Naive B cell (primary cell): ENCODE measurements around the gene HCN2. TPM values are rescaled to one million over a fixed set of nuclear protein-coding genes. Genes with fewer than 3 reads are reported as not detected.
A peak's percentile ranks its signal among the peaks of the same experiment; 100 is the strongest.

Experiments
- ATAC-seq, 2 donors: fragments of 150-1000 bp; cut with Tn5 transposase; 2 replicates each; pipeline ENCODE4 v1.10.0; 2021; ENCODE audit warnings: low read depth in 2 of 2, mild to moderate bottlenecking in 2 of 2, moderate library complexity in 2 of 2
- DNase-seq: peaks from one replicate; pipeline ENCODE4 v3.0.0; 2022
- H3K27ac Mint-ChIP-seq, 6 donors: one replicate each; pipeline ENCODE4 v1.8.0; 2020 to 2022; ENCODE audit warnings: mild to moderate bottlenecking in 6 of 6, mixed read lengths in 6 of 6, moderate library complexity in 5 of 6, inconsistent platforms in 2 of 6
- H3K27me3 Mint-ChIP-seq, 3 donors: one replicate each; pipeline ENCODE4 v1.8.0; 2021 to 2022; ENCODE audit warnings: mixed read lengths in 3 of 3, mild to moderate bottlenecking in 1 of 3
- H3K36me3 Mint-ChIP-seq, 2 donors: one replicate each; pipeline ENCODE4 v1.8.0; 2020 to 2022; ENCODE audit warnings: mixed read lengths in 2 of 2, inconsistent platforms in 1 of 2, mild to moderate bottlenecking in 1 of 2
- H3K4me1 Mint-ChIP-seq, 3 donors: one replicate each; pipeline ENCODE4 v1.8.0; 2020 to 2022; ENCODE audit warnings: mixed read lengths in 3 of 3, inconsistent platforms in 1 of 3, mild to moderate bottlenecking in 1 of 3, moderate library complexity in 1 of 3
- H3K4me3 Mint-ChIP-seq, 8 donors: one replicate each; pipeline ENCODE4 v1.8.0; 2020 to 2022; ENCODE audit warnings: mild to moderate bottlenecking in 8 of 8, mixed read lengths in 8 of 8, moderate library complexity in 8 of 8, inconsistent platforms in 2 of 8
- H3K9me3 Mint-ChIP-seq, 7 donors: one replicate each; pipeline ENCODE4 v1.8.0; 2020 to 2022; ENCODE audit warnings: mixed read lengths in 7 of 7, mild to moderate bottlenecking in 5 of 7, inconsistent platforms in 2 of 7, moderate library complexity in 1 of 7
- polyA plus RNA-seq, 6 donors: library from polyadenylated mRNA; unstranded; fragments of 300-500 nt; fragmentation: Illumina TruSeq; gene quantifications; one replicate each; pipeline ENCODE4 v1.2.3, GENCODE V29; 2021; ENCODE audit warnings: low read depth in 6 of 6

The HCN2 gene
- not detected for polyA plus RNA-seq

DNA sequence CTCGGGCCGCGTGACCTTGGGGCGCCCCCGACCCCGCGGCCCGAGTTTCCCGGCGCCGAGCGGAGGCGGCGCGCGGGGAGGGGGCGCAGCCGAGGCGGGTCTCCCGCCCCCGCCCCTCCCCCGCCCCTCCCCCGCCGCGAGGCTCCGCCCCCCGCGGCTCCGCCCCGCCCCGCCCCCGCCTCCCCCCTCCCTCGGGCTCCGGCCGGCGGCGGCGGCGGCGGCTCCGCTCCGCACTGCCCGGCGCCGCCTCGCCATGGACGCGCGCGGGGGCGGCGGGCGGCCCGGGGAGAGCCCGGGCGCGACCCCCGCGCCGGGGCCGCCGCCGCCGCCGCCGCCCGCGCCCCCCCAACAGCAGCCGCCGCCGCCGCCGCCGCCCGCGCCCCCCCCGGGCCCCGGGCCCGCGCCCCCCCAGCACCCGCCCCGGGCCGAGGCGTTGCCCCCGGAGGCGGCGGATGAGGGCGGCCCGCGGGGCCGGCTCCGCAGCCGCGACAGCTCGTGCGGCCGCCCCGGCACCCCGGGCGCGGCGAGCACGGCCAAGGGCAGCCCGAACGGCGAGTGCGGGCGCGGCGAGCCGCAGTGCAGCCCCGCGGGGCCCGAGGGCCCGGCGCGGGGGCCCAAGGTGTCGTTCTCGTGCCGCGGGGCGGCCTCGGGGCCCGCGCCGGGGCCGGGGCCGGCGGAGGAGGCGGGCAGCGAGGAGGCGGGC, at the start of gene HCN2:
HCN2 (plus strand) TSS at position 189 of the 703 bp plus-strand sequence; CDS start at position 254, 65 bp downstream.
- Mint-ChIP-seq H3K36me3 (no peaks in the 10 kb centered on the region), H3K27ac (peak within 1 kb of the TSS in 1 of 6 donors; percentile 44), H3K4me3 (peak within 1 kb of the TSS in 7 of 8 donors; percentile 55 to 81 (median 64)), H3K4me1 (peaks cover 2 to 7% (median 5%) of the 10 kb centered on the region in 3 donors), H3K9me3 (no peaks in the 10 kb centered on the region), H3K27me3 (peaks cover 4 to 59% (median 13%) of the 10 kb centered on the region in 3 donors)
- DNase-seq (no peak), ATAC-seq (no peak)

DNA sequence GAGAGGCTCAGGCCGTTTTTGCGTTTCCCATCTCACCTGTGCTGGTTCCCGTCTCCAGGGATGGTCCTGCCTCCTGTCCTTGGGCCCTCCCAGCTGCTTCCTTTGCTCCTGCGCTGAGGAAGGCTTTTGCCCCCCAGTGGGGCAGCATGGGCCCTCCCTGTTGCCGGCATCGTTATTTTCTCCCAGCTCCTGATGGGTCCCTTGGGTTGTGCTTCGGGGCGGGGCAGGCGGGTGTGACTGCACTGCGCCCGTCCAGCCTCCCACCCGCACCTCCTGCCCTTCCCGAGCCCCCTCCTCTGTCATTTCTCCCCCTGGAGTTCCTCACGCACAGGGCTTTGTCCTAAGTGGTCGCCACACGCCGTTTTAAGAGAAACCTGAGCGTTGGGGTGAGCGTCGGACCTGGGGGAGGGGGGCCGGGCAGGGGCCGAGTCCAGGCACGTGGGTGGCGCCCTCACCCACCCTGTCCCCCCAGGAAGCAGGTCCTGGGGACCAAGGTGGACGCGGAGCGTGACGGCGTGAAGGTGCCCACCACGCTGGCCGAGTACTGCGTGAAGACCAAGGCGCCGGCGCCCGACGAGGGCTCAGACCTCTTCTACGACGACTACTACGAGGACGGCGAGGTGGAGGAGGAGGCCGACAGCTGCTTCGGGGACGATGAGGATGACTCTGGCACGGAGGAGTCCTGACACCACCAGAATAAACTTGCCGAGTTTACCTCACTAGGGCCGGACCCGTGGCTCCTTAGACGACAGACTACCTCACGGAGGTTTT, 48.6 kb upstream of the HCN2 start:
- H3K4me3 Mint-ChIP-seq: no peak overlapping the region
- peak overlapping the region in 1 of 6 donors; percentile 36 for H3K27ac Mint-ChIP-seq
- H3K27me3 Mint-ChIP-seq: no peaks in the 10 kb centered on the region
- H3K36me3 Mint-ChIP-seq: peaks cover 0 to 4% of the 10 kb centered on the region in 2 donors
- no peak for DNase-seq
- no peak for ATAC-seq
- H3K9me3 Mint-ChIP-seq: no peaks in the 10 kb centered on the region
- H3K4me1 Mint-ChIP-seq: peaks cover 0 to 5% (median 2%) of the 10 kb centered on the region in 3 donors

DNA sequence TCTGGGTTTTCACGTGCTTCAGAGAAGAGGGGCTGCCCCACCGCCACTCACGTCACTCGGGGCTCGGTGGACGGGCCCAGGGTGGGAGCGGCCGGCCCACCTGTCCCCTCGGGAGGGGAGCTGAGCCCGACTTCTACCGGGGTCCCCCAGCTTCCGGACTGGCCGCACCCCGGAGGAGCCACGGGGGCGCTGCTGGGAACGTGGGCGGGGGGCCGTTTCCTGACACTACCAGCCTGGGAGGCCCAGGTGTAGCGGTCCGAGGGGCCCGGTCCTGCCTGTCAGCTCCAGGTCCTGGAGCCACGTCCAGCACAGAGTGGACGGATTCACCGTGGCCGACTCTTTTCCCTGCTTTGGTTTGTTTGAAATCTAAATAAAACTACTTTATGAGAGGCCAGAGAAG, 48.0 kb upstream of the HCN2 start:
- no peak for DNase-seq
- Mint-ChIP-seq H3K4me1 (peaks cover 0 to 5% (median 2%) of the 10 kb centered on the region in 3 donors), H3K4me3 (no peak overlapping the region), H3K36me3 (peaks cover 0 to 4% of the 10 kb centered on the region in 2 donors), H3K27ac (no peak overlapping the region), H3K9me3 (no peaks in the 10 kb centered on the region), H3K27me3 (no peaks in the 10 kb centered on the region)
- ATAC-seq: no peak

DNA sequence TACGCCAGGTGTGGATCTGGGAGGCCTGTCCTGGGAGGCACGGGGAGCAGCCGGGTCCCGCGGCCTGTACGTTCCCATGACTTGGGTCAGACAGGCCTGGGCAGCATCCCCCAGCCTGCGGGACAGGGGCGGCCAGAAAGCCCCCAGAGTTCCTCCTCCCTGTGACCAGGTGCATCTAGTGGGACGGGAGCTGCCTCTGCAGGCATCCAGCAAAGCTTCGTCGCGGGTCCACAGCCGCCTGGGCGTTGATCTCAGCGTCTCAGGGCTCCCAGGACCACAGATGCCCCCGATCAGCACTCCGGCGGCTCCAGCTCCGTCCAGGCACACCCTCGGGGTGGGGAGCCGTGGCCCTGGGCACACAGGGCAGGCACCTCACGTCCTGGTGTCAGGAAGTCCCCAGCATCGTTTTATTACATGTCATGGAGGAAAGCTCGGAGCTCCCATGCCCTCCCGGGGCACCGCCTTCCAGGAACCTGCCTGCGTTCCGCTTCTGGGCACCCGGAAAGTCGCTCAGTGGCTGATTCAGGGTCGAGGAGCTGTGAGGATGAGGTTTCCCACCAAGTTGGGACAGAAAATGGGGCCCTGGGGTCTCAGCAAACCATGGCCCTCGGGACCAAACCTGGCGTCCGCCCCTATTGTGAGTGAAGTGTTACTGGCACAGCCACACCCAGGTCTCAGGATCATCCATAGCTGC, 47.4 kb upstream of the HCN2 start:
- DNase-seq: no peak
- no peaks in the 10 kb centered on the region for H3K9me3 Mint-ChIP-seq
- H3K4me3 Mint-ChIP-seq: no peak overlapping the region
- peaks cover 0 to 4% of the 10 kb centered on the region in 2 donors for H3K36me3 Mint-ChIP-seq
- H3K27me3 Mint-ChIP-seq: peaks cover 0 to under 1% (median 0%) of the 10 kb centered on the region in 3 donors
- H3K4me1 Mint-ChIP-seq: peaks cover 0 to 5% (median 2%) of the 10 kb centered on the region in 3 donors
- no peak for ATAC-seq
- H3K27ac Mint-ChIP-seq: no peak overlapping the region

DNA sequence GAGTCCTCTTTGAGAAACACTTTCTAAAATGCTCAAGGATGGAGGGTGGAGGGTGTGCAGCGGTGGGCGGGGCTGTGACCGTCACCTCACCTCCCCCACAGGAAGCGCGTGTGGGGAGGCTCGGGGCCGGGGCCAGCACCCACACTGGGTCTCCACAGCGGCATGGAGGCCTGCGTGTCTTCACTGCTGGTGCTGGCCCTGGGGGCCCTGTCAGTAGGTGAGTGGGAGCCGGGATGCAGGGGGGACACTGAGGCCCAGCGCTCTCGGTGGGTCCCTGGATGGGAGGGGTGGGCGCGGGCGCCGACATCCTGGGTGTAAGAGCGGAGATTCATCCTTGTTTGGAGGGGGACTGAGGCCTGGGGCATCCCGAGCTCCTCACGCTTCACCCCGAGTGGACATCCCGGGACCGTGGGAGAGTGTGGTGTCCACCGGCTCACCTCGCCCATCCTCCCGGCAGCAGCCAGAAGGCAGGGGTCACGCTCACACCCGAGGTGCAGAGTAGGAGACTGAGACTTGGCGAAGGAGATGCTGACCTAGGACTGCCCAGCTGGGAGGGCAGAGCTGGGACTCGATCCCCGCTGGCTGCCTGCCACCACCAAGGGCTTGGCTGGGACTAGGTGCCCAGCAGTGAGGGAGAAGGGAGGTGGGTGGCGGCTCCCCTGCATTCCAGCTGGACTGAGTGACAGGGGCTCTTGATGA, 45.6 kb upstream of the HCN2 start, which contains the start of gene GZMM:
GZMM (plus strand) TSS at position 144 of the 699 bp plus-strand sequence; CDS start at position 163, 19 bp downstream.
- Mint-ChIP-seq H3K4me1 (peaks cover 0 to 5% (median 2%) of the 10 kb centered on the region in 3 donors), H3K27ac (peak within 1 kb of the TSS in 1 of 6 donors; percentile 44), H3K36me3 (no peaks in the 10 kb centered on the region), H3K27me3 (peaks cover 0 to 10% (median 0%) of the 10 kb centered on the region in 3 donors), H3K9me3 (no peaks in the 10 kb centered on the region), H3K4me3 (no peak within 1 kb of the TSS)
- ATAC-seq (peak; percentile 21 to 53), DNase-seq (no peak)

DNA sequence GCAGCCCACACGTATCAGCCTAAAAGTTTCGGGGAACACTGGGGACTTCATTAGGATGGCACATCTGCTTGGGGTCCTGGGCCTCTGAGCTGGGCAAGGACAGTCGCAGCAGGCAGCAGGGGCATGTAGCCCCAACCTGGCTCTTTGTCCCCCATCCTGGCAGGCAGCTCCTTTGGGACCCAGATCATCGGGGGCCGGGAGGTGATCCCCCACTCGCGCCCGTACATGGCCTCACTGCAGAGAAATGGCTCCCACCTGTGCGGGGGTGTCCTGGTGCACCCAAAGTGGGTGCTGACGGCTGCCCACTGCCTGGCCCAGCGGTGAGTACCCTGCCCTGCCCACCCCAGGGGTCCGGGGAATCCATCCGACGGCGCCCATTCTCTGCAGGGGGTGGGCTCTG, 42.6 kb upstream of the HCN2 start:
- Mint-ChIP-seq H3K4me3 (no peak overlapping the region), H3K4me1 (peaks cover 0 to 5% (median 2%) of the 10 kb centered on the region in 3 donors)

DNA sequence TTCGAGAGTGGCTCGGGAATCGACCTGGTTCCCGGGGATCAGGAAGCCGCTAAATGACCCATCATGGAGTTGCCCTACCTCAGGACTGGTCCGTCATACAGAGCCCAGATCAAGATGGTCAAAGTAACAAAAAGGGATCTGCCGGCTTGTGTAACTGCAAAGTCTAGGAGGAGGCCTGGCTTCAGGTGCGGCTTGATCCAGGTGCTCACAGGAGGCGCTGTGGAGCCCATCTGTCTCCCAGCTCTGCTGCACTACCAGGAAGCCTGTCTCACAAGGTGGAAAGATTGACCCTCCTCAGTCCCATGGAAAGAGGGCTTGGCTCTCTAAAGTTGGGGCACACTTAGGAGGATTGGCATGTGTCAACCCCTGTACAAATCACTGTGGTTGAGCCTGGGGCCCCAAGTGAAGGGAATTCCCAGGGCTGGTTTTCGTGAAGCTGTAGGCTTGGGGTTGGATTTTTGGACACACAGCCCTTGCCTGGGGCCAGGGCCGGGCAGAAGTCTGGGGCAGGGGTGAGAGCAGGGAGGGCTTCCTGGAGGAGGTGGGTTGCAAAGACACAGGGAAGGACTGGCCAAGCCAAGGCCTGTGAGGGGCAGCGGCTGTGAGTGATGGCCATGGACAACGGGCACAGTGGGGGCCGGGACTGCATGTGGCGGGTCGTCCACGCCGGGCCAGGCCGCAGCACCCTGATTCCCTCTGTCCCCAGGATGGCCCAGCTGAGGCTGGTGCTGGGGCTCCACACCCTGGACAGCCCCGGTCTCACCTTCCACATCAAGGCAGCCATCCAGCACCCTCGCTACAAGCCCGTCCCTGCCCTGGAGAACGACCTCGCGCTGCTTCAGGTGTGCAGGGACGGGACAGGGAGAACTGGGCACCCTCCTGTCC, 41.6 kb upstream of the HCN2 start:
- Mint-ChIP-seq H3K4me1 (peaks cover 0 to 5% (median 2%) of the 10 kb centered on the region in 3 donors), H3K27me3 (peaks cover 0 to 10% (median 0%) of the 10 kb centered on the region in 3 donors), H3K27ac (no peak overlapping the region), H3K36me3 (no peaks in the 10 kb centered on the region), H3K9me3 (no peaks in the 10 kb centered on the region), H3K4me3 (no peak overlapping the region)
- no peak for ATAC-seq
- DNase-seq: no peak

More for the DNA sequence above, 42.6 kb upstream of the HCN2 start:
- Mint-ChIP-seq H3K27ac (no peak overlapping the region), H3K27me3 (peaks cover 0 to 10% (median 0%) of the 10 kb centered on the region in 3 donors), H3K36me3 (no peaks in the 10 kb centered on the region), H3K9me3 (no peaks in the 10 kb centered on the region)
- DNase-seq (no peak), ATAC-seq (no peak)

DNA sequence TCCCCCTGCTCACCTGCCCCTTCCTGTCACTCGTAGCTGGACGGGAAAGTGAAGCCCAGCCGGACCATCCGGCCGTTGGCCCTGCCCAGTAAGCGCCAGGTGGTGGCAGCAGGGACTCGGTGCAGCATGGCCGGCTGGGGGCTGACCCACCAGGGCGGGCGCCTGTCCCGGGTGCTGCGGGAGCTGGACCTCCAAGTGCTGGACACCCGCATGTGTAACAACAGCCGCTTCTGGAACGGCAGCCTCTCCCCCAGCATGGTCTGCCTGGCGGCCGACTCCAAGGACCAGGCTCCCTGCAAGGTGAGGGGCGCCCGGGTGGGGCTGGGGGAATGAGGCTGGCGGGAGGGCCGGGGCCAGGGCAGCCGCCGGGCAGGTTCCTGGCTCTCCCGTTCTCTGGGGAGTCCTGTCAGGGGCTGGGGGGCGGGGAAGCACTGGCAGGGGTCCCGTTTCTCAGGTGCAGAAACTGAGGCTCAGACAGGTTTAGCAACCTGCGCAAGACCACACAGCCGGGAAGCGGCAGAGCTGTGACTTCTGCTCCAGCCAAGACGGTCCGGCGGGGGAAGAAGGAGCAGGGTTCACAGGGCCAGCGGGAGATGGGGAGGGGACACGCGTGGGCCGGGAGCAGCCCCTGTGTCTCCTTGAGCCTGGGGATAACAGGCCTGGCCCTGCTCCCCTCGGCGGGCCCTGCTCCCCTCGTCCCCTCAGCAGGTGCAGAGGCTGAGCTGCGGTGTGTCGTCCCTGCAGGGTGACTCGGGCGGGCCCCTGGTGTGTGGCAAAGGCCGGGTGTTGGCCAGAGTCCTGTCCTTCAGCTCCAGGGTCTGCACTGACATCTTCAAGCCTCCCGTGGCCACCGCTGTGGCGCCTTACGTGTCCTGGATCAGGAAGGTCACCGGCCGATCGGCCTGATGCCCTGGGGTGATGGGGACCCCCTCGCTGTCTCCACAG, 40.5 kb upstream of the HCN2 start:
- H3K27ac Mint-ChIP-seq: no peak overlapping the region
- DNase-seq (no peak), ATAC-seq (no peak)
- H3K9me3 Mint-ChIP-seq: no peaks in the 10 kb centered on the region
- H3K36me3 Mint-ChIP-seq: no peaks in the 10 kb centered on the region
- H3K4me1 Mint-ChIP-seq: peaks cover 0 to 5% (median 2%) of the 10 kb centered on the region in 3 donors
- peaks cover 0 to 10% (median 0%) of the 10 kb centered on the region in 3 donors for H3K27me3 Mint-ChIP-seq
- H3K4me3 Mint-ChIP-seq: no peak overlapping the region

DNA sequence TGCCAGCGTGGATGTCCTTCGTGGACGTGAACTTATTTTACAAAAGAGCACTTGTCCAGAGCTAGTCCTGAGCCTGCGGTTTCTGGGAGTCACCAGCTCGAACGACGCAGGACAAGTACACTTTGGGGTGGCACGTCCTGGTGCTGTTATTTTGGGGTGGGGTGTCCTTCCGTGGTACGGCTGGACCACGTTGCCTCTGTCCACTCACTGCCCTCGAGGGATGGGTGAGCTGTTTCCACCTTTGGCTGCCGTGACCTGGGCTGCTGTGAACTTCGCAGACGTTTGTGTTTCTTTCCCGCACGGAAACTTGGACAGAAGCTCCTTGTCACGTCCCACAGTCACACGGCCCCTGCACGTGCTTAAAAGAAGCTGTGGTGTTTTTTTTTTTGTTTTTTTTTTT, 34.9 kb upstream of the HCN2 start:
- no peak overlapping the region for H3K27ac Mint-ChIP-seq
- no peak for DNase-seq
- ATAC-seq: no peak
- no peaks in the 10 kb centered on the region for H3K4me1 Mint-ChIP-seq
- H3K27me3 Mint-ChIP-seq: peaks cover 0 to 14% (median 0%) of the 10 kb centered on the region in 3 donors
- no peaks in the 10 kb centered on the region for H3K9me3 Mint-ChIP-seq
- no peaks in the 10 kb centered on the region for H3K36me3 Mint-ChIP-seq
- H3K4me3 Mint-ChIP-seq: no peak overlapping the region

DNA sequence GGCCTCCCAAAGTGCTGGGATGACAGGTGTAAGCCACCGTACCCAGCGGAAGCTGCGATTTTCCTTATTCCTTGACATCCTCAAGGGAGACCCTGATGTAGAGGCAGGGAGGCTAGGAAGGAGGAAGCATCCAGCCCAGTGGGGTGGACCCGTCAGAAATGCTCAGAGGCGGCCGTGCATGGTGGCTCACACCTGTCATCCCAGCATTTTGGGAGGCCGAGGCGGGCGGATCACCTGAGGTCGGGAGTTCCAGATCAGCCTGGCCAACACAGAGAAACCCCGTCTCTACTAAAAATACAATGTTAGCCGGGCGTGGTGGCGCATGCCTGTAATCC, 34.2 kb upstream of the HCN2 start:
- H3K27ac Mint-ChIP-seq: no peak overlapping the region
- DNase-seq (no peak), ATAC-seq (no peak)
- H3K4me3 Mint-ChIP-seq: no peak overlapping the region
- H3K9me3 Mint-ChIP-seq: no peaks in the 10 kb centered on the region
- peaks cover 0 to 15% (median 0%) of the 10 kb centered on the region in 3 donors for H3K27me3 Mint-ChIP-seq
- H3K4me1 Mint-ChIP-seq: no peaks in the 10 kb centered on the region
- no peaks in the 10 kb centered on the region for H3K36me3 Mint-ChIP-seq

DNA sequence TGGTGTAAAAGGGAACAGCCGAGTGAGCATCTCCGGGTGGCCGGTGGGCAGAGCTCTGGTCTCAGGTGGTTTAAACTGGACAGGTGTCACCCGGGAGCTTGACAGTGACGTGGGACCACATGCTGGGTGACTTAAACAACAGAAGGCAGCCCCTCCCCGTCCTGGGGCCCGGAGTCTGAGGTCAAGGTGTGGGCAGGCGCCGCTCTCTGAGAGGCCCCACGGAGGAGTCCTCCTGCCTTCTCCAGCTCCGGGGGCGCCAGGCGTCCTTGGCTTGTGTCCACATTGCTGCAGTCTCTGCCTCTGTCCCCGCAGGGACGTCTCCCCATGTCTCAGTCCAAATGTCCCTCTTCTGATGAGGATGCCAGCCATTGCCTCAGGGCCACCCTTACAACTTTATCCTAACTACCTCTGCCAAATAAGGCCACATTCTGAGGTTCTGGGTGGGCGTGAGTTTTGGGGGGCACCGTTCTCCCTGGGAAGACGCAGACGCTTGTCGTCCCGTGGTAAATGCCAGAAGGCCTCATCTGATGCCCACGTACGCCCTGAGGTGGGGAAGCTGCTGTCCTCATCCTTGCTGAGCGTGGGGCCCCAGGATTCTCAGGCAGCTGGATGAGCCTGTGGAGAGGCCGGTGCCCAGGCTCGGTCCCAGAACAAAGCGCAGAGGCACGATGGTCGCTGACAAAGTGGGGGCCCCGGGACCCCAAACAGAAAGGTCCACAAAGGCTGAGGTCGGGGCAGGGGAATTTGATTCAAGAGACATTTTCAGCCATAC, 32.9 kb upstream of the HCN2 start:
- DNase-seq: no peak
- Mint-ChIP-seq H3K27me3 (peaks cover 0 to 15% (median 0%) of the 10 kb centered on the region in 3 donors), H3K36me3 (no peaks in the 10 kb centered on the region), H3K9me3 (no peaks in the 10 kb centered on the region), H3K4me1 (no peaks in the 10 kb centered on the region), H3K4me3 (no peak overlapping the region), H3K27ac (no peak overlapping the region)
- no peak for ATAC-seq
